Measurements from ENCODE around the gene DISC1. TPM values are rescaled to one million over a fixed set of nuclear protein-coding genes. Genes with fewer than 3 reads are reported as not detected.

DISC1 gene
- total and polyA plus RNA-seq, 7 experiments from 2014 or later: 7.8 to 33.8 (median 17.1) TPM

- H3K9me3 ChIP-seq (ENCODE audit: control insufficient read depth in 2 of 3, low read length in 3 of 3): no peaks in the 10 kb centered on the region
- Mint-ChIP-seq H3K27me3 (peaks cover 0 to 25% (median 0%) of the 10 kb centered on the region in 5 donors), H3K36me3 (peaks cover 4 to 12% (median 5%) of the 10 kb centered on the region in 5 donors), H3K27ac (peak overlapping the region in 8 of 9 donors; percentile 80 to 94 (median 88)), H3K4me3 (peak overlapping the region; percentile 33 to 90 (median 80)), H3K9me3 (no peaks in the 10 kb centered on the region), H3K4me1 (peaks cover 43 to 86% (median 78%) of the 10 kb centered on the region in 7 donors)
- DNase-seq: peak in 2 of 9 donors; percentile 23 to 41
- H3K4me3 ChIP-seq (ENCODE audit: low read length): peak overlapping the region; percentile 15
- POLR2A ChIA-PET: interaction anchor here (0.6 to 0.9 kb wide), 2 partner anchors 10 to 155 kb away, joined by 3 read pairs; no protein-coding TSS in a partner anchor
- CTCF ChIA-PET: interaction anchor here (0.7 to 2.5 kb wide), 3 partner anchors 12 to 53 kb away, joined by 3 to 15 read pairs (median 7); no protein-coding TSS in a partner anchor
- intact Hi-C loops (cut with micrococcal nuclease): loop anchor here in 1 of 2 donors (2.0 kb wide), 1 partner anchor 53 kb away; no protein-coding TSS in a partner anchor
- peaks cover 50 to 53% of the 10 kb centered on the region in 2 donors for H3K4me1 ChIP-seq (ENCODE audit: control insufficient read depth in 2 of 2, insufficient read depth in 2 of 2, low read length in 2 of 2)
- H3K27ac ChIP-seq (ENCODE audit: low read depth, low read length): peak overlapping the region; percentile 61
- no peaks in the 10 kb centered on the region for H3K36me3 ChIP-seq (ENCODE audit: control insufficient read depth in 2 of 3, insufficient read depth in 3 of 3, low read length in 3 of 3)
- no peaks in the 10 kb centered on the region for H3K27me3 ChIP-seq (ENCODE audit: control insufficient read depth in 2 of 2, insufficient read depth in 2 of 2, low read length in 2 of 2)
- peak; percentile 80 for ATAC-seq
Measured at GRCh38 chr1:231919886-231920285, 293.3 kb downstream of the DISC1 start.

- Mint-ChIP-seq H3K36me3 (peaks cover 2 to 22% (median 8%) of the 10 kb centered on the region in 5 donors), H3K4me3 (peak overlapping the region in 2 of 10 donors; percentile 22 to 48), H3K9me3 (no peaks in the 10 kb centered on the region), H3K4me1 (peaks cover 33 to 73% (median 61%) of the 10 kb centered on the region in 7 donors), H3K27ac (peak overlapping the region in 6 of 9 donors; percentile 23 to 90 (median 60)), H3K27me3 (peaks cover 0 to 17% (median 0%) of the 10 kb centered on the region in 5 donors)
- Histone ChIP-seq H3K4me1 (ENCODE audit: control insufficient read depth in 2 of 2, insufficient read depth in 2 of 2, low read length in 2 of 2) (peaks cover 33 to 34% of the 10 kb centered on the region in 2 donors), H3K4me3 (ENCODE audit: low read length) (no peak overlapping the region), H3K27ac (ENCODE audit: low read depth, low read length) (no peak overlapping the region), H3K9me3 (ENCODE audit: control insufficient read depth in 2 of 3, low read length in 3 of 3) (no peaks in the 10 kb centered on the region), H3K27me3 (ENCODE audit: control insufficient read depth in 2 of 2, insufficient read depth in 2 of 2, low read length in 2 of 2) (no peaks in the 10 kb centered on the region), H3K36me3 (ENCODE audit: control insufficient read depth in 2 of 3, insufficient read depth in 3 of 3, low read length in 3 of 3) (no peaks in the 10 kb centered on the region)
- ChIA-PET POLR2A (no interaction called here), CTCF (no interaction called here)
- DNase-seq (no peak), ATAC-seq (no peak)
- intact Hi-C loops (cut with micrococcal nuclease): no loop called here
Measured at GRCh38 chr1:231921646-231922345, 295.2 kb downstream of the DISC1 start.

- H3K4me1 Mint-ChIP-seq: peaks cover 19 to 65% (median 46%) of the 10 kb centered on the region in 7 donors
- H3K27ac Mint-ChIP-seq: peak overlapping the region in 5 of 9 donors; percentile 9 to 82 (median 74)
- no peak overlapping the region for H3K4me3 Mint-ChIP-seq
Measured at GRCh38 chr1:231923491-231924041, 297.0 kb downstream of the DISC1 start.

GRCh38 chr1:231924180-231924579, 297.6 kb downstream of the DISC1 start:
- no peaks in the 10 kb centered on the region for H3K27me3 ChIP-seq (ENCODE audit: control insufficient read depth in 2 of 2, insufficient read depth in 2 of 2, low read length in 2 of 2)
- H3K9me3 Mint-ChIP-seq: no peaks in the 10 kb centered on the region
- H3K27me3 Mint-ChIP-seq: peaks cover 0 to 21% (median 0%) of the 10 kb centered on the region in 5 donors
- peak overlapping the region in 4 of 9 donors; percentile 9 to 82 (median 52) for H3K27ac Mint-ChIP-seq
- H3K4me1 Mint-ChIP-seq: peaks cover 13 to 65% (median 46%) of the 10 kb centered on the region in 7 donors
- H3K27ac ChIP-seq (ENCODE audit: low read depth, low read length): no peak overlapping the region
- no peak overlapping the region for H3K4me3 Mint-ChIP-seq
- H3K4me3 ChIP-seq (ENCODE audit: low read length): no peak overlapping the region
- DNase-seq (no peak), ATAC-seq (no peak)
- ChIA-PET POLR2A (interaction anchor here (0.7 kb wide), 2 partner anchors 57 to 1280 kb away, joined by 3 to 5 read pairs; no protein-coding TSS in a partner anchor), CTCF (no interaction called here)
- intact Hi-C loops (cut with micrococcal nuclease): no loop called here
- H3K36me3 ChIP-seq (ENCODE audit: control insufficient read depth in 2 of 3, insufficient read depth in 3 of 3, low read length in 3 of 3): no peaks in the 10 kb centered on the region
- peaks cover 14 to 16% of the 10 kb centered on the region in 2 donors for H3K4me1 ChIP-seq (ENCODE audit: control insufficient read depth in 2 of 2, insufficient read depth in 2 of 2, low read length in 2 of 2)
- peaks cover 0 to 25% (median 8%) of the 10 kb centered on the region in 5 donors for H3K36me3 Mint-ChIP-seq
- no peaks in the 10 kb centered on the region for H3K9me3 ChIP-seq (ENCODE audit: control insufficient read depth in 2 of 3, low read length in 3 of 3)

More at GRCh38 chr1:231923491-231924041, 297.0 kb downstream of the DISC1 start:
- no peak overlapping the region for H3K27ac ChIP-seq (ENCODE audit: low read depth, low read length)
- no peaks in the 10 kb centered on the region for H3K9me3 ChIP-seq (ENCODE audit: control insufficient read depth in 2 of 3, low read length in 3 of 3)
- no peaks in the 10 kb centered on the region for H3K27me3 ChIP-seq (ENCODE audit: control insufficient read depth in 2 of 2, insufficient read depth in 2 of 2, low read length in 2 of 2)
- no peak for ATAC-seq
- H3K4me1 ChIP-seq (ENCODE audit: control insufficient read depth in 2 of 2, insufficient read depth in 2 of 2, low read length in 2 of 2): peaks cover 16 to 17% of the 10 kb centered on the region in 2 donors
- Mint-ChIP-seq H3K9me3 (no peaks in the 10 kb centered on the region), H3K36me3 (peaks cover 0 to 25% (median 8%) of the 10 kb centered on the region in 5 donors), H3K27me3 (peaks cover 0 to 15% (median 0%) of the 10 kb centered on the region in 5 donors)
- H3K36me3 ChIP-seq (ENCODE audit: control insufficient read depth in 2 of 3, insufficient read depth in 3 of 3, low read length in 3 of 3): no peaks in the 10 kb centered on the region
- DNase-seq: no peak
- CTCF ChIA-PET: no interaction called here
- POLR2A ChIA-PET: interaction anchor here (0.5 kb wide), 1 partner anchor 859 kb away, joined by 3 read pairs; no protein-coding TSS in a partner anchor
- no peak overlapping the region for H3K4me3 ChIP-seq (ENCODE audit: low read length)
- intact Hi-C loops (cut with micrococcal nuclease): no loop called here

GRCh38 chr1:231925864-231926263, 299.3 kb downstream of the DISC1 start:
- no peak overlapping the region for H3K27ac ChIP-seq (ENCODE audit: low read depth, low read length)
- peaks cover 5 to 67% (median 46%) of the 10 kb centered on the region in 7 donors for H3K4me1 Mint-ChIP-seq

GRCh38 chr1:231926340-231926739, 299.8 kb downstream of the DISC1 start:
- peaks cover 0 to 25% (median 8%) of the 10 kb centered on the region in 5 donors for H3K36me3 Mint-ChIP-seq
- peaks cover 5 to 69% (median 42%) of the 10 kb centered on the region in 7 donors for H3K4me1 Mint-ChIP-seq
- H3K27me3 Mint-ChIP-seq: peaks cover 0 to 15% (median 0%) of the 10 kb centered on the region in 5 donors
- H3K9me3 Mint-ChIP-seq: no peaks in the 10 kb centered on the region
- Histone ChIP-seq H3K4me1 (ENCODE audit: control insufficient read depth in 2 of 2, insufficient read depth in 2 of 2, low read length in 2 of 2) (peaks cover 6 to 18% of the 10 kb centered on the region in 2 donors), H3K36me3 (ENCODE audit: control insufficient read depth in 2 of 3, insufficient read depth in 3 of 3, low read length in 3 of 3) (no peaks in the 10 kb centered on the region), H3K27me3 (ENCODE audit: control insufficient read depth in 2 of 2, insufficient read depth in 2 of 2, low read length in 2 of 2) (no peaks in the 10 kb centered on the region), H3K9me3 (ENCODE audit: control insufficient read depth in 2 of 3, low read length in 3 of 3) (no peaks in the 10 kb centered on the region), H3K4me3 (ENCODE audit: low read length) (no peak overlapping the region), H3K27ac (ENCODE audit: low read depth, low read length) (no peak overlapping the region)
- DNase-seq (no peak), ATAC-seq (no peak)
- POLR2A ChIA-PET: no interaction called here
- peak overlapping the region in 1 of 9 donors; percentile 14 for H3K27ac Mint-ChIP-seq
- intact Hi-C loops (cut with micrococcal nuclease): no loop called here
- no peak overlapping the region for H3K4me3 Mint-ChIP-seq
- CTCF ChIA-PET: no interaction called here

More at GRCh38 chr1:231925864-231926263, 299.3 kb downstream of the DISC1 start:
- Histone ChIP-seq H3K36me3 (ENCODE audit: control insufficient read depth in 2 of 3, insufficient read depth in 3 of 3, low read length in 3 of 3) (no peaks in the 10 kb centered on the region), H3K4me1 (ENCODE audit: control insufficient read depth in 2 of 2, insufficient read depth in 2 of 2, low read length in 2 of 2) (peaks cover 2 to 14% of the 10 kb centered on the region in 2 donors), H3K9me3 (ENCODE audit: control insufficient read depth in 2 of 3, low read length in 3 of 3) (no peaks in the 10 kb centered on the region), H3K4me3 (ENCODE audit: low read length) (no peak overlapping the region), H3K27me3 (ENCODE audit: control insufficient read depth in 2 of 2, insufficient read depth in 2 of 2, low read length in 2 of 2) (no peaks in the 10 kb centered on the region)
- H3K27me3 Mint-ChIP-seq: peaks cover 0 to 17% (median 0%) of the 10 kb centered on the region in 5 donors
- ChIA-PET CTCF (no interaction called here), POLR2A (no interaction called here)
- H3K4me3 Mint-ChIP-seq: no peak overlapping the region
- intact Hi-C loops (cut with micrococcal nuclease): no loop called here
- ATAC-seq: no peak
- peaks cover 0 to 25% (median 8%) of the 10 kb centered on the region in 5 donors for H3K36me3 Mint-ChIP-seq
- DNase-seq: no peak
- H3K27ac Mint-ChIP-seq: peak overlapping the region in 2 of 9 donors; percentile 6 to 34
- H3K9me3 Mint-ChIP-seq: no peaks in the 10 kb centered on the region
